DMS114 treated with DMSO at 0.1 percent for 48 hours (cell line): ENCODE data around the gene HNF1A.

ENCODE experiments used
- DNase-seq: peaks from one replicate; lab custom pipeline; 2025; ENCODE audit not compliant: unreplicated experiment; lab: John Stamatoyannopoulos, UW

The HNF1A gene

DNA sequence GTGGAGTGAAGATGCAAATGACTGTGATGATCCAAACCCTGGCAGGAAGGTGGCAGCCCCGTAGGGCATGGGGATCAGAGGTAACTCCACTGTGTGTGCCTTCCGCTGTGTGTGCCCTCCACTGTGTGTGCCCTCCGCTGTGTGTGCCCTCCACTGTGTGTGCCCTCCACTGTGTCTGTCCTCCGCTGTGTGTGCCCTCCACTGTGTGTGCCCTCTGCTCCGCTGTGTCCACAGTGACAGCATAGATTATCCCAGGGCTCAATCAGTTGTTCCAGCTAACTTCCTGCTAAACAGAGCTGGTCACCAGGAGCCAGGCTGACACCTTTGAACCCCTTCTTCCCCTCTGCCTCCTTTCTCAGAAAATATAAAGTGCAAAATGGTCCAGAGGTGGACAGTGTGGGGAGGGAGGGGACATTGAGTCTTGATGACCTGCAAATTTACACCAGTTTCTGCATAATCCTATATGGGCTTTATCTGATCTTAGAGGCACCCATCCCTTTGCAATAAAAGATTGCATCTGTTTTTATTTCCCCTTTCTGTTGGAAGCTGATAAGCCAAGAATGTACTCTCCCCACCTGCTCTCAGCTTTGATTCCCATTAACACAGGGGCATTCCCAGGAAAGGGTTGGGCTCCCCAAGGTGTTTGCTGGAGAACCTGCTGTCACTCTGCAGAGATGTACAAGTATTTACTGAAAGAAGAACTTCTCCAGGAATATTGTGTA, 21.6 kb upstream of the HNF1A start:
- DNase-seq, result no peak

DNA sequence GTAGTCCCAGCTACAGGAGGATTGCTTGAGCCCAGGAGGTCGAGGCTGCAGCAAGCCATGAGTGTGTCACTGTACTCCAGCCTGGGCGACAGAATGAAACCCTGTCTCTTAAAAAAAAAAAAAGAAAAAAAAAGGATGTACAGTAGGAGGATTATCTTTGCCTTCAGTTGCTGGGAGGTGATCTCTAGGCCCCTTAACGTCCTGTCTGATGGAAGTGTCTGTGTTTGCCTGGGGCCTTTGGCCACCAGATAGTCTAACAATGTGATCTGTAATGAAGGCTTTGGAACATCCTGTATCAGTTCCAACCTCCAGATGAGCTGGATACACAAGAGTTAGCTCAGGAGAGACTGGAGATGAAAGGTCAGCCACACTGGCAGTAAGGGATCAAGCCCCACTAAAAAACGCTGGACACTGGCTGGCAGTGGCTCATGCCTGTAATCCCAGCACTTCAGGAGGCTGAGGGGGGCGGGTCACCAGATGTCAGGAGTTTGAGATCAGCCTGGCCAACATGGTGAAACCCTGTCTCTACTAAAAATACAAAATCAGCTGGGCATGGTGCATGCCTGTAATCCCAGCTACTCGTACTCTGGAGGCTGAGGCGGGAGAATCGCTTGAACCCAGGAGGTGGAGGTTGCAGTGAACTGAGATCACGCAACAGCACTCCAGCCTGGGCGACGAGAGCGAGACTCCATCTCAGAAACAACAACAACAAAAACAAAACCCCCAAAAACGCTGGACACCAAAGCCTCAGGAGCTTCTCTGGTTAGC, 19.0 kb upstream of the HNF1A start:
- no peak for DNase-seq

DNA sequence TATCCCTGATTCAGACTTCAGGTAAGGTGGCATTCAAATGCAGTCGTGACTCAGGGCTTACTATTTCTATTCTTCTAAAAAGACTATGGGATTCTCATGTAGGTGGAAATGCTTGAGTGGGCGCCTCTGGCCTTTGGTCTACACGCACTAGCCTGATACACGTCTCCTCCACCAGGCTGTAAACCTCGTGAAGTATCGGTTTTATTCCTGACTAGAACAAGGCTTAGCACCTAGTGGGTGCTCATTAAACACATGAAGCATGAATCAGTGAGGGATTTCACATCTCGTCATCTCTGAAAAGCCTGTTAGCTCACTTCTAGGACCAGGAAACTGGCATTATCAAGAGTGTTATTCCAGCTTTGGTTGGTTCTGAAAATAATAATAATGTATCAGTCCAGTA, 17.7 kb upstream of the HNF1A start:
- DNase-seq, result no peak

DNA sequence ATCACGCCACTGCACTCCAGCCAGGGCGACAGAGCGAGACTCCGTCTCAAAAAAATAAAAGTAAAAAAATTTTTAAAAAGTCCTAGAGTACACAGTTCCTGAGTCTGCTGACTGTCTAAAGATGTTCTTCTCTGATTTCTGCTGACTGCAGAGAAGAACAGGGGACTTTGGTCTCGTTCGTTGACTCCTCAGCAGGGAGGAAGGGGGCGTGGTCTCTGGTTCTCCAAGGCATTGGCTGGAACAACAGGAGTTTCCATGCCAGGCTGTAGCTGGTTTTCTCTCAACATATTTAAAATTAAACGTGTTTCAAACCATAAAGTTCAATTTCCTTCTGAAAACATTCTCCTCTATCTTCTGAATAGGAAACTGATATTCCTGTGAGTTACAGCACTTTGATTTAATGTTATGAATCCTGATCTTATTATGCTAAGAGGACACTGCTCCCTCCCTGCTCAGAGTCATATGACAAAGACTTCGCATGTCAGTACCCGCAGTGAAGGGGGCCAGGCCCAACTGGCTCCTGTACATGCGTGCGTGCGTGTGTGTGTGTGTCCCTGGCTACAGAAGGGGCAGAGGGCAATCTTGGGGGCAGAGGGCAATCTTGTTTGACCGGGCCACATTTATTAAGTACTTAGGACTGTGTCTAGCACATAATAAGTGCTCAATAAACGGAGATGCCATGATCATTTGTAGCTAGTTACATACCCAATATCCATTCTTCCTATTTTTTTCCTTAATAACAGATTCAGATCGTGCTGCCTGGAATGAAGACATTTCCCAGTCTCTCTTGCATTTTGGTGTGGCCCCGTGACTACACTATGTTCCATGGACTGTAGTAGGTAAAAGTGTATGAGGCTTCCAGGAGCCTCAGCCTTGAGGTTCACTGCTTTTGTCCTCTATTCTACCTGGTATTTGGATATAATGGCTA, 16.5 kb upstream of the HNF1A start:
- no peak for DNase-seq

DNA sequence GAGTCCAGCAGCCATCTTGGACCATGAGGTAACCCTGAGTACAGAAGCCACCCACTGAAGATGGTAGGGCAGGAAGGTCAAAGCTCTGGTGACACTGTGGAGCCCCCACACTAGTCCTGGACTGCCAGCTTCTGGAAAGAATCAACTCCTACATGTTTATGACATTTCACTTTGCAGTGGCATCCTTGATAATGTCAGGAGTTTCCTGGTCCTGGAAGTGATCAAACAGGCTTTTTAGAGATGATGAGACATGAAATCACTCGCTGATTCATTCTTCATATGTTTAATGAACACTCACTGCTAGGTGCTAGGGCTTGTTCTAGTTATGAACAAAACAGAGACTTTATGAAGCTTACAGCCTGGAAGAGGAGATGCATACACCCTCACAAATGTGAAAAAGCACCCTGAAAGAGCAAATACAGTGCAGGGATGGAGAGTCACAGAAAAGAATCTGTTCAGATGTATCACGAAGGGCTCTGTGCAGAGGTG, 15.8 kb upstream of the HNF1A start:
- no peak for DNase-seq

DNA sequence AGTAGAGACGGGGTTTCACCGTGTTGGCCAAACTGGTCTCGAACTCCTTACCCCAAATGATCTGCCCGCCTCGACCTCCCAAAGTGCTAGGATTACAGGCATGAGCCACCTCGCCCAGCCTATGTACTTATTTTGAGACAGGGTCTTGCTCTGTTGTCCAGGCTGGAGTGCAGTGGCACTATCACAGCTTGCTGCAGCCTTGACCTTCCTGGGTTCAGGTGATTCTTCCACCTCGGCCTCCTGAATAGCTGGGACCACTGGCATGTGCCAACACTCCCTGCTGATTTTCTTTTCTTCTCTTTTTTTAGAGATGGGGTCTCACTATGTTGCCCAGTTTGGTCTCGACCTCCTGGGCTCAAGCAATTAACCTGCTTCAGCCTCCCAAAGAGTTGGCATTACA, 14.0 kb upstream of the HNF1A start:
- DNase-seq, result no peak

DNA sequence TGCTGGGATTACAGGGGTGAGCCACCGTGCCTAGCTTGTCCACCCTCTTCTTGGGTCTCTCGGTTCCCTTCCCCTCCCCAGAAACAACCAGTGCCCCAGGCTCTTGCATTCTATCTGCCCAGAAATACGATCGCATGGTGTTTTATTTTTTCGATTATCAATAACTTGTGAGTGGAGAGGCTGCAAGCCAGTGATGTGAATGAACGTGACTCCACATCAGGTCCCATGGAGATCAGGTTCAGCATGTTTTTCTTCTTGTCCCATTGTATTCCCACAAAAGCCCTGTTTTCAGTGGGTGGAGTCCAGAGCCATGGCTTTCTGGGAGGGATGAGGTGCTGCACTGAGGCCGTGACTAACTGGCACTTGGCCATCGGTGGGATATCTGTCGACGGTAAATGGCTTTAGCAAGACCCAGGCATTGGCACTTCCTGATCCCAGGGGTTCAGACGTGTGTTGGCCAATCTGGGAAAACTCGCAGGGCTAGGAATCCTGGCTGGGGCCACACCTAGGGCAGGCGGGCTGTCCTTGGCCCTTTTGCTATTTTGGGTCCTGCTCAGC, 12.7 kb upstream of the HNF1A start:
- no peak for DNase-seq

DNA sequence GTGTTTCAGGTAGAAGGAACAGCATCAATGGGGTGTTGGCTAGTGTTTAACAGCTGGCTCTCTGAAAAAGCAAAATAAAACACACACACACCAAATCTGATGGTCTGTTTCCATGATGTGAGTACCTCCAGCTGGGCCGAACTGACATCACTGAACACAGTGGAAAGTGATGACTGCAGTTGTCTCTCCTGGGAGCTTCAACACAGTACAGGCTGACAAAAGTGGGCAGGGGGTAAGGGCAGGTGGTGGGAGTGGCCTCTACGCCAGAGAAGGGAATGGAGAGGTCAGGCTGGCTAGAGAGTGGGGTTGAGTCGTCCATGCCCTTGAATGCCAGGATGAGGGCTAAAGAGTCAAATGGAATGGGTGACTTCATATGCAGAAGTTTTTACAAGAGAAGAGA, 8.0 kb upstream of the HNF1A start:
- DNase-seq, result no peak

DNA sequence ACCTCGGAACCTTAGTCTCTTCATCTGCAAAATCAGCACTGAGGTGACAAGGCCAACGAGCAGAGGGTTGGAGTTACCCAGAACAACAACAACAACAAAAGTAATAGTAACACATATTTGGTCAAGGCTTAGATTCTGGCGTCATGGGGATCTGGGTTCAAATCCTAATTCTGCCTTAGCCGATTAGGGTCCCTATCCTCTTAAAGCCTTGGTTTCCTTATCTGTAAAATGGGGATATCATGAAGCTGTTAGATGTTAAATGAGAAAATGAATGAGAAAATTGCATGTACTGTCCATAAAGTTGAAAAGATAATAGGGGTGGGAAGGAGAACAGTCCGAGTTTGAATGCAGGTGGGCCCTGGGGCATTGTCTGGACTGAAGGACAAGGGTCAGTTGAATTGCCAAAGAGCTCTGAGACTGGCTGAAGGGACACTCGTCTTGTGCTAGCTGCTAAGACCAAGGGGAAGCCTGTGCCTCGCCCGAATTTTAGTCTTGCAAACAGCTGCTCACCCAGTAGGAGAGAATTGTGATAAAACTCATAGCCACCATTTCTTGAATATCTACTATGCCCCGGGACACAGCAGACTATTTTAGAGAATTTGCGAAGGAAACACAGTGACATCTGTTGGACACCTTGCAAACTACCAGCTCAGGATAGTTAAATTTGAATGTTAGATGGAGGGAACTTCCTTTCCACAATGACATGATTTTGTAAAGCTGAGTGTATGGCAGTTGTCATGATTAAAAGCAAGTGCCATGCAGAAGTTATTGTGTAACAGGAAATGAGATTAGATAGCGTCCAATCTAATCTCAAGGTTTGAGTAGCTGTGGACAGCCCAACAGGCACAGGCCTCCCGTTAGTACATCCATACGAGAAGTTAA, 6.8 kb upstream of the HNF1A start:
- DNase-seq, result peak; percentile 69

DNA sequence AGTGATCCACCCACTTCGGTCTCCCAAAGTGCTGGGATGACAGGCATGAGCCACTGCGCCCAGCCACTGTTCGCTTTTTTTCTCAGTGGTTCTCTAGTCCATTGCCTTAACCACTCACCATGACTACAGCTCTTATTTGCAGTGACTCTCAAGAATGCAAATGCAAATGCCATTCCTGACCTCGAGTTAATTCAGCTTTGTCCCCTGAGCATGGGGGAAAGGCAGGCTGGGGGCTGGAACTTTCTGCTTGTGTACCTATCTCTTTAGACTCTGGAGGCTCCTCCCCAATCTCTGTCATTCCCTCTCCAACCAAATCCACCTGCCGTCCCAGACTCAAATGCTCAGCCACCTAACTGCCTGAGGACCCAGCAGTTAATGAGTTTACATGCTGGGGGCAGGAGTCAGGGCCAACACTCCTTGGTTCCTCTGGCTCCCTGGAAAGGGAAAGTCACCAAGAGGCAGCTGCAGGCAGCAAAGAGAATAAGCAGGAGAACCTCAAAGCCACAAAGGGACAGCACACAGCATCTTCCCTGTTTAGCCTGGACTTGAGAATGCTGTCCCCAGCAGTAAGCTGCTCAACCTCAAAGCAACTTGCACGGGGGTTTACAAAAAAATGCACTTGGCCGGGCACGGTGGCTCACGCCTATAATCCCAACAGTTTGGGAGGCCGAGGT, 5.3 kb upstream of the HNF1A start:
- DNase-seq, result peak; percentile 28

DNA sequence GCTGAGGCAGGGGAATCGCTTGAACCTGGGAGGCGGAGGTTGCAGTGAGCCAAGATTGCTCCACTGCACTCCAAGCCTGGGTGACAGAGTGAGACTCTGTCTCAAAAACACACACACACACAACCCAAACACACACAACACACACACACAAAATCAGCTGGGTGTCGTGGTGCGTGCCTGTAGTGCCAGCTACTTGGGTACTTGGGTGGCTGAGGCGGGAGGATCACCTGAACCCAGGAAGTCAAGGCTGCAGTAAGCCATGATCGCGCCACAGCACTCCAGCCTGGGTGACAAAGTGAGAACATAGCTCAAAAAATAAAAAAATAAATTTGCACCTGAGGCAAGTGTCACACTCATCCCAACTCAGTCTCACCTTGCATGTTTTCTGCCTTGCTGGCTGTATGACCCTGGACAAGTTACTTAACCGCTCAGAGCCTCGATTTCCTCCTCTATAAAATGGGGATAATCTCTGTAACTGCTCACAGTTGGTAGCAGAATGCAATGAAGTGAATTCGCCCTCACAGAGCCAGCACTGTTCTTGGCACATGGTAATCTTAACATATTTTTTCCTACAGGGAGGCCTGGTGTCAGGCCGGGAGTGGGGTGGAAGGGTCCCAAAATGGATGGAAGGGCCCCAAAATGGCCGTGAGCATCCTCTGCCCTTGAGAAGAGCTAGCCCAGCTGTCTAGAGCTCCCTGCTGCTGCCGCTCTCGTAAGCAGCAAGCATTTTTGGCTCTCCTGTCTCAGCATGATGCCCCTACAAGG, 630 bp upstream of the HNF1A start:
- no peak for DNase-seq

DNA sequence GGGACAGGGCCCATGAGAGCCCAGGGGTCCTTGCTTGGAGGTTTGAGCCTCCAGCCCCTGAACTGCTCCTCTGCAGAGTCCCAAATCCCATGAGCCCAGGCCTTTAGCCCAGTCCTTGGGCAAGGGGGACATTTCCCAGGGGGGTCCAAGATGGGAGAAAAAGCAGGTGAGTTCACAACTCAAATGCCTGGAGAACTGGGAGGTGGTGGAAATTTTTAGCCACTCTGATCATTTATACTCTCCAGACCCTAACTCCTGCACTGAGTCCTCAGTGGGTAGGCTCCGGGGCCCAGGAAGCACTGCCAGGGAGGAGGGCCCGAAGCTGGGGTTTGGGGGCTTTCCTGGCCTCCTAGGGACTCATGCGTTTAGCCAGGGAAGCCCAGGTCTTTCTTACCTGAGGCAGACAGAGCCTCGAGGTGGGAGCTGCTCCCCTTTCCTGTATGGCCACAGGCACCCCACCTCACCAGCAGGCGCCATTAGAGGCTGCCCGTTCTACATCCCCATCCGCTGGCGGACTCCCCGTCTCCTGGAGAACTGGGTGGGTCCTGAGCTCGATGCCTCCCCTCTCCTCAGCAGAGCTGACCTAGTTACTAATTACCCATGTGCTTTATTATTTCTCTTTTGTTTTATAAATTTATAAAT, 998 bp downstream of the HNF1A start:
- DNase-seq, result no peak

DNA sequence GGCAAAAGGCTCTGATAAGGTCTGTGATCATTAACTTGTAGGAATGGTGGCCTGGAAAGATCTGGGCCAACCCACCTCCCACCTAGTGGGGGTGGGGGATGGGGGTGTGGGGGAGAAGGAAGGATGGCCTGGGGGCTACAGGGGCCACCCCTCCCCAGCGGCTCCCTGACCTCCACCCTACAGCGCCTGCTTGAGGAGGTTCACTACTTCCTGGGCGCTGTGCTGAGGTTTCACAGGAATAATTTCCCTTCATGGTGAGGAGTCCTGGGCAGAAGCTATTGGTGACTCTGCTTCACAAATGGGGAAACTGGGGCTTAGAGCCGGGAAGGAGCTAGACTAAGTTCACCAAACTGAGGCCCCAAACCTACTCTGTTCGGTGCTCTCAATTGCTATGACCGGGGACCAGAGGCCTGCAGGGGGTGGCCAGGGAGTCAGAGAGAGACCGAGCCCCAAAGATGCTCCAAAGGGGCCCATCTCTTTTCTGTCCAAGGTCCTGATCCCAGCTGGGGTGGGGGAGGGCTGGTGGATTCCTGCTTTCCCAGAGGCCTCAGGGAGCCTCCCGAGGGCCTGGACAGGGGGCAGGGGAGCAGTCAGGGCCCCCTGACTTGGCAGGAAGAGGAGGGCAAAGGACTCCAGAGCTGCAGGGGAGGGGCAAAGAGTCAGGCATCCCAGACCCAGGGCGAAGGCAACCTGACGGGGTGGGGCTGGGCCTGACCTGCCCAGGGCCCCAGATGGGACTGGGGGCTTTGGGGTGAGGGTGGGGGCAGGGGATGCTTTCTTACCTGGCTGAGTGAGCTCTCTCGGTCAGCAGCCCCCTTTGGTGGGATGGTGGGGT, 1.7 kb downstream of the HNF1A start:
- no peak for DNase-seq

DNA sequence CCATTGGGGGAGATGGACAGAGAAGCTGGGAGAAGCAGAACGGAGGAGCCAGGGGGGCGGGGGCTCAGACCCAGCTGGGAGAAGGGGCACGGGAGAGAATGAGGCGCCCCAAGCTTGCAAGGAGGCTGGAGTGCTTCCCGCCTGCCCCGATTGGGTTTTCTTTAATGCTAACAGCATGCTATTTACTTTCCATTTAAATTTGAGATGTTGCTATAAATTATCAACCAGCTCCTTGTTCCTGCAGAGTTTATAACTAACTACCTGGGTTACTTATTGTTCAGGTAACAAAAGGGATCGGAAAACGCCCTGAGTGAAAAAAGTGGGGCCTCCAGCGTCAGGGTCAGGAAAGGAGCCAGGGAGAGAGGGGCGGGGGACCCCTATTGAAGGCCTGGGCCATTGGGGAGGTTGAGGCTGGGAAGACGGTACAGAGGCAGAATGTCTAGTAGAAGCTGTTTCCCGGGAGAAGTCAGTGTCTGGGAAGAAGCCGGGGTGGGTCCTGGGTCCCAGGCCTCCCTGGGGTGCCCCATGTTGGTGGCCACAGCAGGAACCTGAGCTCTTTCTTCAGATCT, 2.5 kb downstream of the HNF1A start:
- DNase-seq, result no peak

DNA sequence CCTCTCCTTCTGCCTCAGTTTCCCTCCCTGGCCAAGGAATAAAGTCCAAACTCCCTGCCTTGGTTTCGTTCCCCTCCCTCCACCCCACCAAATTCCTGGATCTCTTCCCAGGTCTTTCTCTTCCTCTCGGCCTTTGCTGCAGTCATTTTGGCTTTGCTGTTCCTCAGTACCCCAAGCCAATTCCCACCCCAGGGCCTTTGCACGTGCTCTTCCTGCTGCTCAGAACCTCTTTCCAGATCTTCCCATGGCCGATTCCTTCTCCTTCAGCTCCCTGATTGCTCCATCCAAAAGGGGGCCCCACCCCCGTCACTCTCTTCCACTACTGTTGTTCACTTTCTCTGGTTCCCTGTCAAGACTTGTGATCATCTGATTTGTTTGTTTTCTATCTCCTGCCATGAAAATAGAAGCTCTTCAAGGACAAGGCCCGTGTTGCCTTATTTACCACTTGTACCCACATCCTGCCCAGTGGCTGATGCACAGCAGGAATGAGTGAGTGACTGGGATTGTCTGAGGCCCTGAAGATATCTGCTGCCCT, 3.1 kb downstream of the HNF1A start:
- DNase-seq, result no peak

DNA sequence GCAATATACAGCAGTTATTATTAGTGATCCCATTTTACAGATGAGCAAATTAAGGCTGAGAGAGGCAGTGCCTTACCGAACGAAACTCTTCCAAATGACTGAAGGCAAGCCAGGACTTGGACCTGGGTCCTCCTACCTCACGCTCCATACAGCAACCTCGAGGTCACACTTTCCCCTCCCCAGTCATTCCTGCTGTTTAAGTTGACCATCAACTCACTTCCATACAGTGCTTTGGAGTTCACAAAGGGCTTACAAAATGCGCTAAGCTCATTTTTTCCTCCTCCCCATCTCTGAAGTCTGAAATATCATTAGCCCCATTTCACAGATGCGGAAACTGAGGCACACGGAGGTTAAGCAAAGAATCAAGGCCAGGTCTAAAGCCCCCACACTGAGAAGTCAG, 4.3 kb downstream of the HNF1A start:
- no peak for DNase-seq

DNA sequence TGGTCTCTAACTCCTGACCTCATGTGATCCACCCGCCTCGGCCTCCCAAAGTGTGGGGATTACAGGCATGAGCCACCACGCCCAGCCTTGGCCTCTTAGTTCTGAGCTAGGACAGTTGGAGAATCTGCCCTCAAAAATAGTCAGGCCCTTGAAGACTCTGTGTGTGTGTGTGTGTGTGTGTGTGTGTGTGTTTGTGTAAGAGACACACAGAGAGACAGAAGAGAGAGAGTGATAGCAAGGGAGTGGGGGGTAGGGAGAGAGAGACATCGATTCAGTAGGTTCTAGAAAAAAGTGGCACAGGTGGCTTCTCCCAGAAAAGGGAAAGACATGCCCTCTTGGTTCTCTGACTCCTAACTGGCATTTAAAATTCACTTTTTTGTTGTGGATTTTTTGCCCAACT, 5.4 kb downstream of the HNF1A start:
- DNase-seq, result no peak
